IMR-90 (cell line): ENCODE results near the gene NT5M. TPM values are rescaled to one million over a fixed set of nuclear protein-coding genes. Genes with fewer than 3 reads are reported as not detected.
"Not testable (repeated sequence)": the region's sequence is repeated elsewhere in the genome, so short reads cannot be mapped to it uniquely, and the experiment has no call there.

ENCODE experiments used
- ATAC-seq: fragments of 200-7000 bp; cut with Tn5 transposase; 2 replicates; pipeline ENCODE4 v1.9.1; 2020; ENCODE audit warnings: low read depth, mild to moderate bottlenecking, moderate library complexity
- BruUV-seq: library from RNA; stranded (reverse); fragments of 400-500 nt; replicated peaks from 2 replicates; lab custom pipeline; 2021; lab: Mats Ljungman, UMichigan
- CTCF ChIA-PET: fragments of 300-600 bp; formaldehyde crosslinking; extraction: SDS; loops from one replicate; lab custom pipeline; 2021; ENCODE audit warnings: antibody characterized with exemption; lab: Yijun Ruan, JAX
- POLR2A ChIA-PET: fragments of 300-600 bp; sonication (Branson Sonifier 250); formaldehyde crosslinking; loops from one replicate; lab custom pipeline; 2022; ENCODE audit warnings: antibody characterized with exemption; ENCODE audit not compliant: unreplicated experiment; lab: Charles Lee
- DNase-seq: peaks from one replicate; pipeline ENCODE4 v3.0.0; 2013
- H2AFZ ChIP-seq: replicated peaks from 2 replicates; pipeline ENCODE3; 2013; ENCODE audit warnings: low read length, mild to moderate bottlenecking; ENCODE audit not compliant: poor library complexity
- H2AK5ac ChIP-seq: 2 replicates; pipeline ENCODE4 v1.6.1; 2013; ENCODE audit warnings: low read depth, low read length, inconsistent platforms
- H2AK9ac ChIP-seq: replicated peaks from 2 replicates; pipeline ENCODE3; 2013; ENCODE audit warnings: mild to moderate bottlenecking, low read depth, low read length, moderate library complexity; ENCODE audit not compliant: poor library complexity
- H2BK120ac ChIP-seq: 2 replicates; pipeline ENCODE4 v1.6.1; 2013; ENCODE audit warnings: low read depth, low read length, inconsistent platforms
- H2BK15ac ChIP-seq: 3 replicates; pipeline ENCODE4 v1.6.1; 2013; ENCODE audit warnings: low read depth, low read length, inconsistent platforms
- H2BK20ac ChIP-seq: 2 replicates; pipeline ENCODE4 v1.6.1; 2013; ENCODE audit warnings: low read depth, mild to moderate bottlenecking, inconsistent platforms, low read length, moderate library complexity
- H2BK5ac ChIP-seq: 2 replicates; pipeline ENCODE4 v1.6.1; 2013; ENCODE audit warnings: mild to moderate bottlenecking, low read depth, low read length, inconsistent platforms; ENCODE audit not compliant: poor library complexity, severe bottlenecking
- H3K14ac ChIP-seq: replicated peaks from 2 replicates; pipeline ENCODE4 v1.6.1; 2013; ENCODE audit warnings: low read depth, low read length, inconsistent platforms
- H3K18ac ChIP-seq: 2 replicates; pipeline ENCODE4 v1.6.1; 2013; ENCODE audit warnings: low read depth, low read length, control low read depth
- H3K23ac ChIP-seq: 2 replicates; pipeline ENCODE4 v1.6.1; 2013; ENCODE audit warnings: low read depth, low read length, inconsistent platforms
- H3K27ac ChIP-seq: 2 replicates; pipeline ENCODE4 v1.5.1; 2013; ENCODE audit warnings: mild to moderate bottlenecking, control low read depth, low read length; ENCODE audit not compliant: insufficient read depth
- H3K27me3 ChIP-seq: 2 replicates; pipeline ENCODE4 v1.6.1; 2013; ENCODE audit warnings: low read length; ENCODE audit not compliant: control insufficient read depth, insufficient read depth
- H3K36me3 ChIP-seq: 2 replicates; pipeline ENCODE4 v1.6.1; 2013; ENCODE audit warnings: low read length, mixed read lengths; ENCODE audit not compliant: control insufficient read depth, insufficient read depth
- H3K4ac ChIP-seq: 2 replicates; pipeline ENCODE4 v1.6.1; 2013; ENCODE audit warnings: low read depth, low read length, inconsistent platforms
- H3K4me1 ChIP-seq: 2 replicates; pipeline ENCODE4 v1.6.1; 2013; ENCODE audit warnings: low read length, mixed read lengths; ENCODE audit not compliant: control insufficient read depth, insufficient read depth
- H3K4me2 ChIP-seq: 2 replicates; pipeline ENCODE4 v1.6.1; 2013; ENCODE audit warnings: low read depth, mild to moderate bottlenecking, control low read depth, low read length, moderate library complexity
- H3K4me3 ChIP-seq: 2 replicates; pipeline ENCODE4 v1.5.1; 2013; ENCODE audit warnings: low read depth, mild to moderate bottlenecking, control low read depth, low read length, moderate library complexity; ENCODE audit not compliant: insufficient read depth
- H3K56ac ChIP-seq: 2 replicates; pipeline ENCODE4 v1.6.1; 2013; ENCODE audit warnings: low read length, inconsistent platforms; ENCODE audit not compliant: insufficient read depth; ENCODE audit errors: extremely low read depth
- H3K79me1 ChIP-seq, 2 experiments: 2 replicates each; pipeline ENCODE4 v1.6.1; 2013; ENCODE audit warnings: low read length in 2 of 2, inconsistent platforms in 1 of 2, low read depth in 1 of 2
- H3K9ac ChIP-seq: 2 replicates; pipeline ENCODE4 v1.6.1; 2013; ENCODE audit warnings: low read depth, low read length, control low read depth
- H3K9me1 ChIP-seq: 2 replicates; pipeline ENCODE4 v1.6.1; 2013; ENCODE audit warnings: low read length, inconsistent platforms; ENCODE audit not compliant: insufficient read depth
- H3K9me3 ChIP-seq: 2 replicates; pipeline ENCODE4 v1.6.1; 2013; ENCODE audit warnings: low read length; ENCODE audit not compliant: control insufficient read depth, insufficient read depth
- H4K20me1 ChIP-seq: 2 replicates; pipeline ENCODE4 v1.6.1; 2013; ENCODE audit warnings: low read length, inconsistent platforms; ENCODE audit not compliant: insufficient read depth
- H4K5ac ChIP-seq: 2 replicates; pipeline ENCODE4 v1.6.1; 2013; ENCODE audit warnings: mild to moderate bottlenecking, low read depth, low read length, control low read depth
- H4K8ac ChIP-seq, 2 experiments: 2 replicates each; pipeline ENCODE4 v1.6.1; 2013; ENCODE audit warnings: low read depth in 2 of 2, low read length in 2 of 2, control low read depth in 1 of 2, inconsistent platforms in 1 of 2
- H4K91ac ChIP-seq: 2 replicates; pipeline ENCODE4 v1.6.1; 2013; ENCODE audit warnings: low read depth, low read length, inconsistent platforms; ENCODE audit not compliant: insufficient read depth
- WGBS, 2 experiments: methylation state at CpG; one replicate each; pipeline versions ENCODE4 v1.1.5 to v1.1.7; 2013; ENCODE audit warnings: missing lambda C conversion rate in 2 of 2; ENCODE audit not compliant: insufficient read length in 1 of 2; ENCODE audit errors: extremely low coverage in 2 of 2; 5-methylcytosine and 5-hydroxymethylcytosine counted together
- dilution Hi-C: fragments of 300-500 bp; cut with HindIII; formaldehyde crosslinking; loops from one replicate; pipeline ENCODE4 v1.14.3; 2018; ENCODE audit warnings: low sequenced_read_pairs; ENCODE audit not compliant: unreplicated experiment
- in situ Hi-C: fragments of 300-500 bp; cut with MboI; formaldehyde crosslinking; loops from 3 replicates; pipeline ENCODE4 v1.14.3; 2019; ENCODE audit warnings: low sequenced_read_pairs, inconsistent platforms, mixed read lengths
- intact Hi-C: fragments of 100-400 bp; cut with micrococcal nuclease; formaldehyde crosslinking; loops from 2 replicates; pipeline ENCODE4 v1.10.0; 2022
- polyA plus RNA-seq, 3 experiments: library from polyadenylated mRNA; depleted of rRNA; stranded (reverse); fragments of >200 nt; gene quantifications; 2 replicates each; pipeline ENCODE4 v1.2.3, GENCODE V29; 2012; ENCODE audit warnings: low replicate concordance in 1 of 3
- total RNA-seq: library from RNA; depleted of rRNA; stranded (reverse); fragments of >200 nt; gene quantifications from 2 replicates; pipeline ENCODE4 v1.2.3, GENCODE V29; 2012

The NT5M gene
- total and polyA plus RNA-seq, 2 of the 4 experiments (the other 2 are of a cell fraction): 0.18 to 0.32 TPM

DNA sequence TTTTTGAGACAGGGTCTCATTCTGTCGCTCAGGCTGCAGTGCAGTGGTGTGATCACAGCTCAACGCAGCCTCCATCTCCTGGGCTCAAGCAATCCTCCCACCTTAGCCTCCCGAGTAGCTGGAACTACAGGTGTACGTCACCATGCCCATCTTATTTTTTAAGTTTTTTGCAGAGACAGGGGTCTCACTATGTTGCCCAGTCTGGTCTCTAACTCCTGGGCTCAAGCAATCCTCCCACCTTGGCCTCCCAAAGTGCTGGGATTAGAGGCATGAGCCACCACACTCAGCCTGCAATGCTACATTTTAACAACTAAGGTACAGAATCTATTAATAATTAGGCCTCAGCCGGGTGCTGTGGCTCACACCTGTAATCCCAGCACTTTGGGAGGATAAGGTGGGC lies 25.7 kb upstream of the NT5M start:
- H3K4me2 ChIP-seq, H3K27ac ChIP-seq, ATAC-seq, dilution Hi-C loops, DNase-seq, H3K9me3 ChIP-seq, POLR2A ChIA-PET, H3K27me3 ChIP-seq, H4K8ac ChIP-seq, in situ Hi-C loops, BruUV-seq, H3K23ac ChIP-seq, H3K14ac ChIP-seq, H2AFZ ChIP-seq, H4K5ac ChIP-seq, H3K4me3 ChIP-seq, CTCF ChIA-PET, intact Hi-C loops, H3K9ac ChIP-seq, H3K4me1 ChIP-seq, H3K56ac ChIP-seq, H2AK9ac ChIP-seq, H2BK15ac ChIP-seq, H2BK20ac ChIP-seq, H2BK120ac ChIP-seq, H3K9me1 ChIP-seq, H3K4ac ChIP-seq, H2AK5ac ChIP-seq, H2BK5ac ChIP-seq, H3K18ac ChIP-seq, H4K91ac ChIP-seq: not testable (repeated sequence)
- Histone ChIP-seq H4K20me1 (peaks cover 32% of the 10 kb centered on the region; the same call in 1 of the 2 replicates), H3K36me3 (peaks cover 18% of the 10 kb centered on the region), H3K79me1 (peaks cover 17 to 53% of the 10 kb centered on the region in 2 experiments)
- WGBS, 2 experiments: 100% methylated on average over 3 of the region's 5 CpGs; no CpG with 5 or more reads in 1 of the 2 experiments
